HCT116 (cell line): ENCODE measurements around the gene TIMM17B. TPM values are rescaled to one million over a fixed set of nuclear protein-coding genes. Genes with fewer than 3 reads are reported as not detected.

ENCODE experiments used
- ATAC-seq: fragments of 200-7000 bp; cut with Tn5 transposase; 2 replicates; pipeline ENCODE4 v1.9.1; 2020; ENCODE audit warnings: mild to moderate bottlenecking, moderate library complexity
- BruUV-seq: library from RNA; stranded (reverse); fragments of 400-500 nt; replicated peaks from 2 replicates; lab custom pipeline; 2021; lab: Mats Ljungman, UMichigan
- CTCF ChIA-PET: fragments of 300-600 bp; sonication (Branson Sonifier 250); formaldehyde crosslinking; loops from one replicate; lab custom pipeline; 2021; ENCODE audit warnings: antibody characterized with exemption; lab: Charles Lee
- POLR2A ChIA-PET: fragments of 300-600, 350-600 bp; sonication (Branson Sonifier 250); formaldehyde crosslinking; loops from one replicate; lab custom pipeline; 2021; ENCODE audit warnings: antibody characterized with exemption; lab: Charles Lee
- RAD21 ChIA-PET, 2 experiments: fragments of 300-600 bp; sonication (Branson Sonifier 250); formaldehyde crosslinking; loops; one replicate each; lab custom pipeline; 2023; ENCODE audit warnings: low total read pairs in 2 of 2; ENCODE audit not compliant: uncharacterized antibody in 2 of 2, unreplicated experiment in 2 of 2, low non-redundant PET in 1 of 2; lab: Charles Lee
- DNase-seq: peaks from one replicate; pipeline ENCODE4 v3.0.0-alpha.2; 2010; ENCODE audit warnings: low read depth, low spot score
- H2AFZ ChIP-seq: fragments of 200-600 bp; shearing (Covaris generic), sonication (generic); 2 replicates; pipeline ENCODE4 v1.6.1; 2017; ENCODE audit warnings: low read depth, mixed run types, mixed read lengths, antibody characterized with exemption, low read length; ENCODE audit not compliant: poor library complexity, severe bottlenecking
- H3K27ac ChIP-seq: 2 replicates; pipeline ENCODE4 v1.5.1; 2012; ENCODE audit warnings: low read depth, low read length
- H3K27me3 ChIP-seq: fragments of 200-600 bp; sonication (generic); 2 replicates; pipeline ENCODE4 v1.6.1; 2016; ENCODE audit warnings: mixed run types, low read length, mixed read lengths; ENCODE audit not compliant: insufficient read depth
- H3K36me3 ChIP-seq, 2 experiments: fragments of 200-500 bp in 1 of 2; fragments of 200-600 bp in 1 of 2; sonication (Bioruptor generic) in 1 of 2; sonication (generic) in 1 of 2; 2 replicates each; pipeline versions ENCODE4 v1.5.1 to v1.6.1; 2014 to 2016; ENCODE audit warnings: low read length in 2 of 2, inconsistent platforms in 1 of 2, mixed read lengths in 1 of 2, mixed run types in 1 of 2; ENCODE audit not compliant: insufficient read depth in 2 of 2, control insufficient read depth in 1 of 2
- H3K4me1 ChIP-seq, 2 experiments: fragments of 200-600 bp in 1 of 2; sonication (generic) in 1 of 2; 2 replicates each; pipeline versions ENCODE4 v1.5.1 to v1.6.1; 2012 to 2017; ENCODE audit warnings: low read length in 2 of 2, inconsistent platforms in 1 of 2, mild to moderate bottlenecking in 1 of 2, mixed read lengths in 1 of 2, mixed run types in 1 of 2, moderate library complexity in 1 of 2; ENCODE audit not compliant: insufficient read depth in 2 of 2, control insufficient read depth in 1 of 2
- H3K4me2 ChIP-seq: fragments of 200-600 bp; sonication (generic); 2 replicates; pipeline ENCODE4 v1.6.1; 2017; ENCODE audit warnings: mixed run types, low read length, mixed read lengths
- H3K4me3 ChIP-seq, 2 experiments: fragments of 200-600 bp in 1 of 2; sonication (generic) in 1 of 2; replicated peaks in 1 of 2; 2 replicates each; pipeline ENCODE4 v1.5.1; 2011 to 2016; ENCODE audit warnings: low read length in 2 of 2, control low read depth in 1 of 2, low read depth in 1 of 2, mild to moderate bottlenecking in 1 of 2, mixed read lengths in 1 of 2, mixed run types in 1 of 2
- H3K79me2 ChIP-seq: fragments of 200-600 bp; sonication (generic); 2 replicates; pipeline ENCODE4 v1.6.1; 2017; ENCODE audit warnings: mild to moderate bottlenecking, mixed run types, low read length, moderate library complexity, mixed read lengths; ENCODE audit not compliant: insufficient read depth
- H3K9ac ChIP-seq: fragments of 200-600 bp; sonication (generic); 2 replicates; pipeline ENCODE4 v1.6.1; 2016; ENCODE audit warnings: low read length, mixed read lengths
- H3K9me2 ChIP-seq: fragments of 200-600 bp; sonication (generic), shearing (Covaris generic); 2 replicates; pipeline ENCODE4 v1.6.1; 2017; ENCODE audit warnings: mixed run types, mild to moderate bottlenecking, moderate library complexity; ENCODE audit not compliant: insufficient read depth
- H3K9me3 ChIP-seq, 2 experiments: fragments of 200-500 bp in 1 of 2; fragments of 200-600 bp in 1 of 2; sonication (Bioruptor generic) in 1 of 2; sonication (generic) in 1 of 2; 2 replicates each; pipeline ENCODE4 v1.6.1; 2014 to 2017; ENCODE audit warnings: low read length in 2 of 2, mixed read lengths in 2 of 2, inconsistent platforms in 1 of 2, low read depth in 1 of 2, mild to moderate bottlenecking in 1 of 2, mixed run types in 1 of 2, moderate library complexity in 1 of 2; ENCODE audit not compliant: control insufficient read depth in 1 of 2, insufficient read depth in 1 of 2
- H4K20me1 ChIP-seq: fragments of 200-600 bp; sonication (generic), shearing (Covaris generic); 2 replicates; pipeline ENCODE4 v1.6.1; 2017; ENCODE audit warnings: mixed run types, mild to moderate bottlenecking, moderate library complexity; ENCODE audit not compliant: insufficient read depth
- ATF3 ChIP-seq: IDR thresholded peaks from 2 replicates; pipeline ENCODE4 v1.6.1; 2012
- CBX3 ChIP-seq: IDR thresholded peaks from 2 replicates; pipeline ENCODE4 v1.6.1; 2012; ENCODE audit warnings: low read depth
- CEBPB ChIP-seq: IDR thresholded peaks from 2 replicates; pipeline ENCODE4 v1.6.1; 2012; ENCODE audit warnings: low read depth
- EZH2 ChIP-seq: fragments of 200-600 bp; sonication (generic); IDR thresholded peaks from 2 replicates; pipeline ENCODE4 v1.6.1; 2017; ENCODE audit warnings: antibody characterized with exemption, mixed run types
- EZH2phosphoT487 ChIP-seq: fragments of 200-600 bp; IDR thresholded peaks from 2 replicates; pipeline ENCODE4 v1.6.1; 2018; ENCODE audit warnings: antibody characterized with exemption, borderline replicate concordance
- FOSL1 ChIP-seq: IDR thresholded peaks from 2 replicates; pipeline ENCODE4 v1.6.1; 2012; ENCODE audit warnings: low read depth
- JUND ChIP-seq: IDR thresholded peaks from 2 replicates; pipeline ENCODE4 v1.6.1; 2012
- MAX ChIP-seq: IDR thresholded peaks from 2 replicates; pipeline ENCODE4 v1.6.1; 2012
- POLR2A ChIP-seq: IDR thresholded peaks from 2 replicates; pipeline ENCODE4 v1.7.0; 2011; ENCODE audit warnings: borderline replicate concordance; ENCODE audit not compliant: insufficient read depth, insufficient read length; ENCODE audit errors: extremely low read depth
- POLR2AphosphoS5 ChIP-seq: IDR thresholded peaks from 2 replicates; pipeline ENCODE4 v1.6.1; 2011; ENCODE audit warnings: mild to moderate bottlenecking, low read depth, low read length, moderate library complexity
- SRF ChIP-seq: IDR thresholded peaks from 2 replicates; pipeline ENCODE4 v1.6.1; 2012; ENCODE audit warnings: low read depth
- TCF7L2 ChIP-seq: IDR thresholded peaks from 2 replicates; pipeline ENCODE4 v1.7.0; 2011; ENCODE audit warnings: borderline replicate concordance, inconsistent platforms; ENCODE audit not compliant: insufficient read depth, insufficient read length; ENCODE audit errors: extremely low read depth
- ZFX ChIP-seq: fragments of 450-650 bp; IDR thresholded peaks from 2 replicates; pipeline ENCODE4 v1.6.1; 2017
- intact Hi-C: fragments of 100-400 bp; cut with micrococcal nuclease; formaldehyde crosslinking; loops from 2 replicates; pipeline ENCODE4 v1.10.0; 2022
- total RNA-seq: library from RNA; stranded (reverse); gene quantifications from one replicate; pipeline ENCODE4 v1.2.1, GENCODE V29; 2021; ENCODE audit not compliant: unreplicated experiment

TIMM17B gene
- total RNA-seq, 1 experiment from 2014 or later, result 41.7 TPM

GRCh38 chrX:48918643-48919340, 21.2 kb upstream of the TIMM17B start, which contains the start of gene PIM2:
PIM2 (minus strand) TSS chrX:48919024; CDS start chrX:48918834, 190 bp downstream.
- Histone ChIP-seq H2AFZ (no peak within 1 kb of the TSS), H3K9ac (peak within 1 kb of the TSS; percentile 86), H3K9me2 (no peaks in the 10 kb centered on the region), H3K36me3 (peaks cover 7 to 9% of the 10 kb centered on the region in 2 experiments; a peak in 3 of 4 replicates), H3K27me3 (no peaks in the 10 kb centered on the region), H3K4me2 (peak within 1 kb of the TSS; percentile 79), H4K20me1 (no peaks in the 10 kb centered on the region), H3K4me3 (peak within 1 kb of the TSS; percentile 63 to 69), H3K4me1 (peaks cover 5 to 19% of the 10 kb centered on the region in 2 experiments; a peak in 2 of 4 replicates), H3K27ac (peak within 1 kb of the TSS; percentile 78), H3K9me3 (no peaks in the 10 kb centered on the region), H3K79me2 (peaks cover 32% of the 10 kb centered on the region)
- ChIA-PET RAD21 (no interaction called here), POLR2A (no interaction called here), CTCF (no interaction called here)
- no TSS peak for BruUV-seq
- intact Hi-C loops, result loop anchor here (2.0 to 5.0 kb wide), 2 partner anchors 38 to 156 kb away; partner anchors contain the start of genes GLOD5 and OTUD5
- peak; percentile 63 for DNase-seq
- TF ChIP-seq FOSL1, result no peak
- TF ChIP-seq TCF7L2, result peak; percentile 31
- TF ChIP-seq POLR2A, result peak; percentile 62
- no peak for TF ChIP-seq SRF
- peak; percentile 19; the same call in 1 of the 2 replicates for TF ChIP-seq ZFX
- peak; percentile 92 for TF ChIP-seq POLR2AphosphoS5
- ATAC-seq, result peak; percentile 86

GRCh38 chrX:48918301-48918642, 20.7 kb upstream of the TIMM17B start:
- RAD21 ChIA-PET, result no interaction called here
- ATAC-seq (peak; percentile 16), DNase-seq (no peak)
- Histone ChIP-seq H3K9ac (peak overlapping the region; percentile 86), H3K4me2 (peak overlapping the region; percentile 79), H3K9me2 (no peaks in the 10 kb centered on the region), H3K79me2 (peaks cover 32% of the 10 kb centered on the region), H4K20me1 (no peaks in the 10 kb centered on the region), H2AFZ (no peak overlapping the region), H3K27ac (peak overlapping the region; percentile 78), H3K27me3 (no peaks in the 10 kb centered on the region), H3K36me3 (peaks cover 7 to 12% of the 10 kb centered on the region in 2 experiments; a peak in 3 of 4 replicates), H3K9me3 (no peaks in the 10 kb centered on the region), H3K4me3 (peak overlapping the region; percentile 63 to 69), H3K4me1 (peaks cover 5 to 19% of the 10 kb centered on the region in 2 experiments; a peak in 2 of 4 replicates)
- no TSS peak for BruUV-seq
- TF ChIP-seq CEBPB (no peak), EZH2 (no peak), MAX (no peak), JUND (no peak), POLR2AphosphoS5 (no peak), POLR2A (no peak), TCF7L2 (no peak), ZFX (no peak), CBX3 (no peak), SRF (no peak), FOSL1 (no peak), ATF3 (no peak), EZH2phosphoT487 (no peak)
- intact Hi-C loops, result loop anchor here (2.0 to 5.0 kb wide), 2 partner anchors 39 to 156 kb away; partner anchors contain the start of genes GLOD5 and OTUD5
- CTCF ChIA-PET, result no interaction called here
- POLR2A ChIA-PET, result no interaction called here
